HG02938 (cell line): ENCODE data around the gene RPS25.
"Not testable (repeated sequence)": the region's sequence is repeated elsewhere in the genome, so short reads cannot be mapped to it uniquely, and the experiment has no call there.

Source experiments
- ATAC-seq: cut with Tn5 transposase; IDR thresholded peaks from one replicate; pipeline ENCODE4 v1.9.1; 2021; ENCODE audit warnings: mild to moderate bottlenecking, moderate library complexity; ENCODE audit not compliant: unreplicated experiment

Gene RPS25

GRCh38 chr11:119017377-119017776, 766 bp downstream of the RPS25 start:
- ATAC-seq: not testable (repeated sequence)

- no peak for ATAC-seq
Measured at GRCh38 chr11:119016216-119017009, 1.7 kb downstream of the RPS25 start.

- no peak for ATAC-seq
Measured at GRCh38 chr11:119015054-119015611, 3.0 kb downstream of the RPS25 start.

- no peak for ATAC-seq
Measured at GRCh38 chr11:119014209-119014924, 3.8 kb downstream of the RPS25 start.

GRCh38 chr11:119012629-119013170, 5.4 kb downstream of the RPS25 start:
- no peak for ATAC-seq

DNA sequence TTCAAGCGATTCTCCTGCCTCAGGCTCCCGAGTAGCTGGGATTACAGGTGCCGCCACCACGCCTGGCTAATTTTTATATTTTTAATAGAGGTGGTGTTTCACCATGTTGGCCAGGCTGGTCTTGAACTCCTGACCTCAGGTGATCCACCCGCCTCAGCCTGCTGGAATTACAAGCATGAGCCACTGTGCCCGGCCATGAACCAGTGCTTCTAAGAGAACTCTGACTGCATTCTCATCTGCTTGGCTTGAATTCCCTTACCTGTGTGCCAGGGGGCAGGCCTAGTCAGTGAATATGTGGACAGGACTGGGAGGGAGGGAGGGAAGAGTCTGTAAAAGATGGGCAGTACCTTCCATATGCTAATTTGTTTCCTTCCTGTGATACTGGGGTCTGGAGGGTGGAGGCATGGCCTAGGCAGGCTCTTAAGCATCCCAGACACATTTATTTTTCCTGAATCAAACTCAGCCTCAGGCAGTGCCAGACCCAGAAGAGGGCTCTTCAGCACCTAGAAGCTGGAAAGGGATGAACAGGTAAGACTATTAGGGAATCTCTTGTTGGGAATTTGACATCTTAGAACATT, 6.6 kb downstream of the RPS25 start:
- no peak for ATAC-seq

DNA sequence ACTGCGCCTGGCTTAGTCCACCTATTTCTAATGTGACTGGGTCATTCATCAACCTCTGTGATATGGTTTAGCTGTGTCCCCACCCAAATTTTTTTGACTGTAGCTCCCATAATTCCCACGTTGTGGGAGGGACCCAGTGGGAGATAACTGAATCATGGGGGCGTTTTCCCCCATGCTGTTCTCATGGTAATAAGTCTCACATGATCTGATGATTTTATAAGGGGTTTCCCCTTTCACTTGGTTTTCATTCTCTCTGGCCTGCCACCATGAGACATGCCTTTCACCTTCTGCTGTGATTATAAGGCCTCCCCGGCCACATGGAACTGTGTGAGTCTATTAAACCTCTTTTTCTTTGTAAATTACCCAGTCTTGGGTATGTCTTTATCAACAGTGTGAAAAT, 11.5 kb downstream of the RPS25 start:
- no peak for ATAC-seq

DNA sequence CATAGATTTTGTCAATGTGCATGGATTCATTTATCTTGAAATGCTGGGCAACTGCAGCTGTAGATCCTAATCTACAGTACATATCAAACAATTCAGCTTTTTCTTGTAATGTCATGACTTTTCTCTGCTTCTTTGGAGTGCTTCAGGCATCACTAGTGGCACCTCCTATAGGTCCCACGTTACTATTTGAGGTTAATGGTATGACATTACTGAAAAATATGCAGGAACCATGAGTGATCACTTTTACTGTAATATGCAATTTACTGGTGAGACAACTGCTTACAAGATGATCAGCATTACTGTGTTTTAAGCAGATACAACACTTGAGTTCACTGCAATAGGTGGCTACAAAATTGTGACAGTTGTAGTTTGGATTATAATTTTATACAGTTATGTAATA, 17.2 kb downstream of the RPS25 start:
- no peak for ATAC-seq

GRCh38 chr11:118998822-118999221, 19.3 kb downstream of the RPS25 start:
- no peak for ATAC-seq

DNA sequence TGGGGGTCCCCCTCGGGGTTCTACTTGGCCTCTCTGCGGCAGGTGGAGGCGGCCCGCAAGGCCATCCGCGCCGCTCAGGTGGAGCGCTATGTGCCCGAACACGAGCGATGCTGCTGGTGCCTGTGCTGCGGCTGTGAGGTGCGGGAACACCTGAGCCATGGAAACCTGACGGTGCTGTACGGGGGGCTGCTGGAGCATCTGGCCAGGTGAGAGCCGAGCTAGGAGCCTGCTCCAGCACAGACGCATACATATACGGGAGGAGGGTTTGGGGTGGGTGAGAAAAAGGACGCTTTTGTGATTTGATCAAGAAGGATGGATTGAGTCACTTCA, 19.8 kb downstream of the RPS25 start:
- ATAC-seq: peak; percentile 26

GRCh38 chr11:118997627-118998387, 20.3 kb downstream of the RPS25 start, which contains the start of gene CENATAC:
Gene CENATAC, plus strand, starts transcription at chr11:118998138. Its CDS starts 60 bp downstream, at chr11:118998198.
- peak; percentile 83 for ATAC-seq

GRCh38 chr11:118996926-118997626, 21.1 kb downstream of the RPS25 start:
- ATAC-seq: peak; percentile 9

GRCh38 chr11:118991486-118992038, 26.6 kb downstream of the RPS25 start:
- ATAC-seq: not testable (repeated sequence)

GRCh38 chr11:118988280-118988679, 29.9 kb downstream of the RPS25 start:
- no peak for ATAC-seq

DNA sequence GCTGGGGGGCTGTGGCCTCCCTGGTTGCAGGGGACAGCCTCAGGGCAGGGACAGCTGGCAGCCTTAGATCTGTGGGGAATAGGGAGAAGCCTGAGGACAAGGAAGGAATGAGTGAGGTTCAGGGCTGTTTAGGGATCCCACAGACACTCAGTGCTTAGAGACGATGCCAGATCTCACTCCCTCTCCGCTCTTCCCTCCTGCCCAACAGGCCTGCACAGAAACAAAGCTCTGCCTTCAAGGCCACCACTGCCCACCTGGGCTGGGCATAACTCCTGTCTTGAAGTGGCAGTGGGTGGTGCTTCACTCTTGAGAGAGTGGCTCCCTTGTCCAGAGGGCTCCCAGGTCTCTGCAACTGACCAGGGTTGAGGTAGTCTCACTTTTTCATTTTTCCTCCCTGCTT, 33.3 kb downstream of the RPS25 start:
- ATAC-seq: no peak

DNA sequence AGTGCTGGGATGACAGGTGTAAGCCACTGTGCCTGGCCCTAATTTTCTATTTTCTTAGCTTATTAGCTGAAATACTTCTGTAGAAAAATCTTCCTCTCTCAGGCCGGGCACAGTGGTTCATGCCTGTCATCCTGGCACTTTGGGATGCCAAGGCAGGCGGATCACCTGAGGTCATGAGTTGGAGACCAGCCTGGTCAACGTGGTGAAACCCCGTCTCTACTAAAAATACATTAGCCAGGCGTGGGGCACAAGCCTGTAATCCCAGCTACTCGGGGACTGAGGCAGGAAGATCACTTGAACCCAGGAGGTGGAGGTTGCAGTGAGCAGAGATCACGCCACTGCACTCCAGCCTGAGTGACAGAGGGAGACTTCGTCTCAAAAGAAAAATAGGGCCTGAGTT, 33.8 kb downstream of the RPS25 start:
- not testable (repeated sequence) for ATAC-seq

DNA sequence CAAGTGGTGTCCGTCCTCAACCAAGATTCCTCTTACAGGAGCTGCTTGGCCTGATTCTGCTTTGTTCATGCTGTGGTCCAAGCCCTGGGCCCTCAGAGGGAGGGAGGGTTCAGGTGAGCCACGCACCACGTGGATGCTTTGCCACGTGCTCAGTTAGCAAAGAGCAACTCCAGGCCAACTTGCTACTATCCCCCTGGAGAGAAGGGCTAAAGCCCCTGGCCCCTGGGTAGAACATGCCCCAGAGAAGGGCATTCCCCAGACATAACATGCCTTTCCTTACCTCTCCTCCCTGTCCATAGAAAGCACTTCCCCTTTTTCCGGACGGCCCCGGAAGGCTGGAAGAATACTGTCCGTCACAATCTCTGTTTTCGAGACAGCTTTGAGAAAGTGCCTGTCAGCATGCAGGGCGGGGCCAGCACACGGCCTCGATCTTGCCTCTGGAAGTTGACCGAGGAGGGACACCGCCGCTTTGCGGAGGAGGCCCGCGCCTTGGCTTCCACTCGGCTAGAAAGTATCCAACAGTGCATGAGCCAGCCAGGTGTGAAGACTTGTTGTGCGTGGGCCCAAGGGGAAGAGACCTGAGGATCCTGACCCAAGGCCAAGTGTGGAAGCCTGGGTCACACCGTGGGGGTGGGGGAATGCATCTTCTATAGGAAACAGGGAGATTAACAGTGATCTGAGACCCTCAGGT, 37.8 kb downstream of the RPS25 start:
- no peak for ATAC-seq

- no peak for ATAC-seq
Measured at GRCh38 chr11:118979434-118979833, 38.7 kb downstream of the RPS25 start.
